HepG2 (cell line): ENCODE data around the gene LSM14B. TPM values are rescaled to one million over a fixed set of nuclear protein-coding genes. Genes with fewer than 3 reads are reported as not detected.

Experiments
- AKAP8 ChIP-seq: sonication (generic); formaldehyde crosslinking; IDR thresholded peaks from 2 replicates; pipeline ENCODE4 v1.5.1; 2020; ENCODE audit warnings: mild to moderate bottlenecking, missing genetic modification reagents
- CBX5 ChIP-seq: sonication (generic); formaldehyde crosslinking; IDR thresholded peaks from 2 replicates; pipeline ENCODE4 v1.4.0; 2020; ENCODE audit warnings: missing genetic modification reagents, borderline replicate concordance
- DBP ChIP-seq: sonication (generic); formaldehyde crosslinking; IDR thresholded peaks from 2 replicates; pipeline ENCODE4 v1.4.0; 2020; ENCODE audit warnings: missing genetic modification reagents; ENCODE audit errors: not compliant biosample characterization
- GATAD1 ChIP-seq: IDR thresholded peaks from 2 replicates; pipeline ENCODE4 v1.6.1; 2016; ENCODE audit warnings: missing genetic modification reagents, missing compliant biosample characterization
- GATAD2A ChIP-seq: IDR thresholded peaks from 2 replicates; pipeline ENCODE4 v1.6.1; 2016
- HES4 ChIP-seq: sonication (generic); formaldehyde crosslinking; IDR thresholded peaks from 2 replicates; pipeline ENCODE4 v1.9.0; 2021; ENCODE audit warnings: mild to moderate bottlenecking, missing genetic modification reagents, borderline replicate concordance
- IRF9 ChIP-seq: sonication (generic); formaldehyde crosslinking; IDR thresholded peaks from 2 replicates; pipeline ENCODE4 v1.8.0; 2022; ENCODE audit warnings: missing genetic modification reagents, mild to moderate bottlenecking, borderline replicate concordance
- NCOA2 ChIP-seq: sonication (generic); formaldehyde crosslinking; IDR thresholded peaks from 2 replicates; pipeline ENCODE4 v1.8.0; 2022; ENCODE audit warnings: inconsistent platforms
- PHF20 ChIP-seq: sonication (generic); formaldehyde crosslinking; IDR thresholded peaks from 2 replicates; pipeline ENCODE4 v1.5.0; 2020; ENCODE audit warnings: mild to moderate bottlenecking, missing genetic modification reagents
- RAD21 ChIP-seq: fragments of 450-650 bp; formaldehyde crosslinking; IDR thresholded peaks from 2 replicates; pipeline ENCODE4 v1.5.0; 2020; ENCODE audit warnings: mild to moderate bottlenecking
- ZC3H13 ChIP-seq: sonication (generic); formaldehyde crosslinking; IDR thresholded peaks from 2 replicates; pipeline ENCODE4 v1.8.1; 2023; ENCODE audit warnings: mild to moderate bottlenecking, missing genetic modification reagents, moderate library complexity
- ZEB1 ChIP-seq: IDR thresholded peaks from 2 replicates; pipeline ENCODE4 v1.6.1; 2012; ENCODE audit warnings: mild to moderate bottlenecking, low read depth, inconsistent platforms; ENCODE audit not compliant: insufficient replicate concordance
- ZNF138 ChIP-seq: sonication (generic); formaldehyde crosslinking; IDR thresholded peaks from 2 replicates; pipeline ENCODE4 v1.5.0; 2020; ENCODE audit warnings: mild to moderate bottlenecking, low read depth, missing genetic modification reagents
- ZNF251 ChIP-seq: sonication (generic); formaldehyde crosslinking; IDR thresholded peaks from 2 replicates; pipeline ENCODE4 v1.9.0; 2021; ENCODE audit warnings: mild to moderate bottlenecking, missing genetic modification reagents
- ZNF253 ChIP-seq: sonication (generic); formaldehyde crosslinking; IDR thresholded peaks from 2 replicates; pipeline ENCODE4 v1.8.0; 2022; ENCODE audit warnings: mild to moderate bottlenecking, missing genetic modification reagents, borderline replicate concordance
- ZNF784 ChIP-seq: sonication (generic); formaldehyde crosslinking; IDR thresholded peaks from 2 replicates; pipeline ENCODE4 v1.5.1; 2020; ENCODE audit warnings: missing genetic modification reagents, mild to moderate bottlenecking, borderline replicate concordance
- ZNF792 ChIP-seq: IDR thresholded peaks from 2 replicates; pipeline ENCODE4 v1.6.1; 2016
- ZSCAN30 ChIP-seq: sonication (generic); formaldehyde crosslinking; IDR thresholded peaks from 2 replicates; pipeline ENCODE4 v1.5.0; 2020; ENCODE audit warnings: mild to moderate bottlenecking, missing genetic modification reagents
- polyA plus RNA-seq, 8 experiments: library from polyadenylated mRNA; depleted of rRNA in 3 of 8; stranded (reverse) in 7 of 8; unstranded in 1 of 8; fragments of >200 nt; fragmentation: Illumina TruSeq in 4 of 8; extraction: Trizol in 4 of 8; gene quantifications; 2 replicates each; pipeline versions ENCODE4 v1.2.1 to v1.2.3, GENCODE V29; 2011 to 2016; ENCODE audit warnings: low read depth in 4 of 8, missing spikeins in 1 of 8, mixed read lengths in 1 of 8; ENCODE audit not compliant: insufficient read depth in 1 of 8
- total RNA-seq, 5 experiments: library from RNA; depleted of rRNA; stranded (reverse); fragments of >200 nt; fragmentation: Illumina TruSeq; extraction: Trizol; gene quantifications; 2 replicates each; pipeline ENCODE4 v1.2.3, GENCODE V29; 2016; ENCODE audit warnings: low read depth in 1 of 5
- TF ChIP-seq, protein P1 (sequence below): sonication (generic); formaldehyde crosslinking; IDR thresholded peaks from 2 replicates; pipeline ENCODE4 v1.8.1; 2023; ENCODE audit warnings: mild to moderate bottlenecking, moderate library complexity, missing genetic modification reagents
- TF ChIP-seq, protein P2 (sequence below): sonication (generic); formaldehyde crosslinking; IDR thresholded peaks from 2 replicates; pipeline ENCODE4 v1.5.0; 2020; ENCODE audit warnings: mild to moderate bottlenecking, missing genetic modification reagents, borderline replicate concordance
- TF ChIP-seq, protein P3 (sequence below): sonication (generic); formaldehyde crosslinking; IDR thresholded peaks from 2 replicates; pipeline ENCODE4 v1.9.0; 2022; ENCODE audit warnings: missing genetic modification reagents, mild to moderate bottlenecking, borderline replicate concordance

The LSM14B gene
- total and polyA plus RNA-seq, 2 of the 13 experiments (the other 11 are each of a cell fraction or from before 2014, with no cell fraction given) = 43.3 to 79.2 TPM

DNA sequence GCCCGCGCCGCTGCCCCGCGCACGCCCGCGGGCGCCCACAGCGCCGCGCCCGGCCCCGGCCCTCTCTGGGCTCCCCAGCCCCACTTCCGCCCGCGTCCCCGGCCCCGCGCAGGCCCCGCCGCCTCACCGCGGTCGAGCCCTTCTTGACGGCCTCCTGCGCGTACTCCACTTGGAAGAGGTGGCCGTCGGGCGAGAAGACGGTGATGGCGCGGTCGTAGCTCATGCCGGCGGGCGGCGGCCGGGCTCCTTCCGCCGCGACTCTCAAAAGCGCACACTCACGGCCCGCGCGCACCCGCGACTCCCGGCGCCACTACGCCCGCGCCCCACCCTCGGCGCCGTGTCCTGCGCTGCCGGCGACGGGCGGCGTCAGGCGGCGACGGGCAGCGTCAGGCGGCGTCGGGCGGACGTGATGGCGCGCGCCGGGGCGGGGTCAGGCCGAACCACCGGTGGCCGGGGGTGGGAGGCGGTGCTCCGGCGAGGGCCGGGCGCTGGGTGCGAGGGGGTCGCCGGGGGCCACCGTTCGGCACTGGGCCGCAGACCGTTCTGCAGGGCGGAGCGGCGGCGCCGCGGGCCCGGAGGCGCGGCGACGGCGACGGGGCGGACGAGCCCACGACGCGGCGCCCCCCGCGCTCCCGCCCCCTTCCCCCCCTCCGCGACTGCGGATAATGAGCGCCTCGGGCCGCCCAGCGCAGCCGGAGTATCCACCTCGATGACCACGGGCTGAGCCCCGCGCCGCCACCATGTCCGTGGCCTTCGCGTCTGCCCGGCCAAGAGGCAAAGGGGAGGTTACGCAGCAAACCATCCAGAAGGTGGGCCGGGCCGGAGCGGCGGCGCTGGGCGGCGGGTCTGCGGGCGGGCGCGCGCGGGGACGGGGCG lies 21.0 kb downstream of the LSM14B start, which contains the start of the genes PSMA7 and SS18L1 (continued):
- TF ChIP-seq, protein P1, sequence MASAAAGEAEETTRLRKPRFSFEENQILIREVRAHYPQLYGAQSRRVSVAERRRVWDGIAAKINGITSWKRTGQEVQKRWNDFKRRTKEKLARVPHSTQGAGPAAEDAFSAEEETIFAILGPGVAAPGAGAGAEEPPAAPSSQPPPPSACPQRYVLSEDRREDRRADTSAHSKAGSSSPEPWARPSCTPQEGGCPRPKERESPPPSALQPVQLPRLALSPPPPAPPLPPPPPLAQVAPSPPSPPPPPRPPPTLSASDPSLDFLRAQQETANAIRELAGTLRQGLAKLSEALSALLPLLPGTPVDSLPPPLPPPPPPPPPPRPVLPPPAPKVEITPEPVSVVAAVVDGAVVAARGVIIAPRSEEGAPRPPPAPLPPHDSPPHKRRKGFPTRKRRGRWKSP (CRISPR knock-in tag) = peak; percentile 70; the same call in 1 of the 2 replicates
- peak; percentile 64; the same call in 1 of the 2 replicates for TF ChIP-seq GATAD1
- TF ChIP-seq, protein P2, sequence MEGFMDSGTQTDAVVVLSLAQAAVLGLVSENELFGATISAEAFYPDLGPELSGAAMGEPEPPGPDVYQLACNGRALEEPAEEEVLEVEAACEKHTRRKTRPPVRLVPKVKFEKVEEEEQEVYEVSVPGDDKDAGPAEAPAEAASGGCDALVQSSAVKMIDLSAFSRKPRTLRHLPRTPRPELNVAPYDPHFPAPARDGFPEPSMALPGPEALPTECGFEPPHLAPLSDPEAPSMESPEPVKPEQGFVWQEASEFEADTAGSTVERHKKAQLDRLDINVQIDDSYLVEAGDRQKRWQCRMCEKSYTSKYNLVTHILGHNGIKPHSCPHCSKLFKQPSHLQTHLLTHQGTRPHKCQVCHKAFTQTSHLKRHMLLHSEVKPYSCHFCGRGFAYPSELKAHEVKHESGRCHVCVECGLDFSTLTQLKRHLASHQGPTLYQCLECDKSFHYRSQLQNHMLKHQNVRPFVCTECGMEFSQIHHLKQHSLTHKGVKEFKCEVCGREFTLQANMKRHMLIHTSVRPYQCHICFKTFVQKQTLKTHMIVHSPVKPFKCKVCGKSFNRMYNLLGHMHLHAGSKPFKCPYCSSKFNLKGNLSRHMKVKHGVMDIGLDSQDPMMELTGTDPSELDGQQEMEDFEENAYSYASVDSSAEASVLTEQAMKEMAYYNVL (CRISPR knock-in tag) = no peak
- TF ChIP-seq, protein P3, sequence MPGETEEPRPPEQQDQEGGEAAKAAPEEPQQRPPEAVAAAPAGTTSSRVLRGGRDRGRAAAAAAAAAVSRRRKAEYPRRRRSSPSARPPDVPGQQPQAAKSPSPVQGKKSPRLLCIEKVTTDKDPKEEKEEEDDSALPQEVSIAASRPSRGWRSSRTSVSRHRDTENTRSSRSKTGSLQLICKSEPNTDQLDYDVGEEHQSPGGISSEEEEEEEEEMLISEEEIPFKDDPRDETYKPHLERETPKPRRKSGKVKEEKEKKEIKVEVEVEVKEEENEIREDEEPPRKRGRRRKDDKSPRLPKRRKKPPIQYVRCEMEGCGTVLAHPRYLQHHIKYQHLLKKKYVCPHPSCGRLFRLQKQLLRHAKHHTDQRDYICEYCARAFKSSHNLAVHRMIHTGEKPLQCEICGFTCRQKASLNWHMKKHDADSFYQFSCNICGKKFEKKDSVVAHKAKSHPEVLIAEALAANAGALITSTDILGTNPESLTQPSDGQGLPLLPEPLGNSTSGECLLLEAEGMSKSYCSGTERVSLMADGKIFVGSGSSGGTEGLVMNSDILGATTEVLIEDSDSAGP (CRISPR knock-in tag) = peak; percentile 76; the same call in 1 of the 2 replicates
- no peak for TF ChIP-seq ZNF251 (CRISPR knock-in tag)
- TF ChIP-seq GATAD2A (CRISPR knock-in tag) = no peak; the same call in 1 of the 2 replicates
- TF ChIP-seq DBP = no peak
- TF ChIP-seq ZEB1 = no peak
- TF ChIP-seq ZNF138 (CRISPR knock-in tag) = peak; percentile 95
- no peak; the same call in 1 of the 2 replicates for TF ChIP-seq NCOA2 (CRISPR knock-in tag)
- TF ChIP-seq ZSCAN30 (CRISPR knock-in tag) = no peak
- peak; percentile 85; the same call in 1 of the 2 replicates for TF ChIP-seq HES4 (CRISPR knock-in tag)
- TF ChIP-seq AKAP8 (CRISPR knock-in tag) = no peak
- peak; percentile 61; the same call in 1 of the 2 replicates for TF ChIP-seq IRF9 (CRISPR knock-in tag)
- peak; percentile 74 for TF ChIP-seq ZNF792 (CRISPR knock-in tag)
- TF ChIP-seq ZC3H13 (CRISPR knock-in tag) = peak; percentile 19
- peak; percentile 72 for TF ChIP-seq RAD21 (CRISPR knock-in tag)
- TF ChIP-seq PHF20 (CRISPR knock-in tag) = peak; percentile 66
- no peak for TF ChIP-seq ZNF253 (CRISPR knock-in tag)
- TF ChIP-seq CBX5 (CRISPR knock-in tag) = peak; percentile 31; the same call in 1 of the 2 replicates
- peak; percentile 96 for TF ChIP-seq ZNF784
